ENCODE data around the gene DIS3L2. TPM values are rescaled to one million over a fixed set of nuclear protein-coding genes. Genes with fewer than 3 reads are reported as not detected.
"Not testable (repeated sequence)": the region's sequence is repeated elsewhere in the genome, so short reads cannot be mapped to it uniquely, and the experiment has no call there.

The DIS3L2 gene
- total RNA-seq, 4 donors from 2014 or later, result 10.3 to 63.9 (median 29.7) TPM

DNA sequence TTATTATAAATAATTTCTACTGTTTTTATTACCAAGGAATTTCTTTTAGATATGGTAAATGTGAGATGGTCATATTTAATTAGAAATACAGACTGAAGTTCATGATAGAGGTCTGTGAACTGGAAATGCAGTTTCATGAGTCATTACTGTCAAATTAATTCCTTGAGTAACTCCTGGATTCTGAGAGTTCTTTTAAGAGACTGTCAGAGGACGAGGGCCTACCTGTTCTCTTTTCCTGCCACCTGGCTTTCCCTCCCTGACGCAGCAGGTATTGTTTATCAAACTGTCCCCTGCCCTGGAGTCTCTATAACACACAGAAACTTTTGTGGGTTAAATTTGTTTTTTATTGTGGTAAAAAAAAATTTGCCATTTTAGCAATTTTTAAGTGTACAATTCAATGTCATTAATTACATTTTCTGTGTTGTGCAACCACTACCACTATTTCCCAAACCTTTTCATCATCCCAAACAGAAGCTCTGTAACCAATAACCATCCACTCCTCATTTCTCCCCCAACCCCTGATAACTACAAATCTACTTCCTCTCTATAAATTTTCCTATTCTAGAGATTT is 142.6 kb downstream of the DIS3L2 start:
- no peak overlapping the region for H3K4me3 ChIP-seq
- H3K36me3 ChIP-seq, result no peaks in the 10 kb centered on the region
- DNase-seq, result no peak
- H3K9me3 ChIP-seq, result no peaks in the 10 kb centered on the region
- TF ChIP-seq, protein P1, sequence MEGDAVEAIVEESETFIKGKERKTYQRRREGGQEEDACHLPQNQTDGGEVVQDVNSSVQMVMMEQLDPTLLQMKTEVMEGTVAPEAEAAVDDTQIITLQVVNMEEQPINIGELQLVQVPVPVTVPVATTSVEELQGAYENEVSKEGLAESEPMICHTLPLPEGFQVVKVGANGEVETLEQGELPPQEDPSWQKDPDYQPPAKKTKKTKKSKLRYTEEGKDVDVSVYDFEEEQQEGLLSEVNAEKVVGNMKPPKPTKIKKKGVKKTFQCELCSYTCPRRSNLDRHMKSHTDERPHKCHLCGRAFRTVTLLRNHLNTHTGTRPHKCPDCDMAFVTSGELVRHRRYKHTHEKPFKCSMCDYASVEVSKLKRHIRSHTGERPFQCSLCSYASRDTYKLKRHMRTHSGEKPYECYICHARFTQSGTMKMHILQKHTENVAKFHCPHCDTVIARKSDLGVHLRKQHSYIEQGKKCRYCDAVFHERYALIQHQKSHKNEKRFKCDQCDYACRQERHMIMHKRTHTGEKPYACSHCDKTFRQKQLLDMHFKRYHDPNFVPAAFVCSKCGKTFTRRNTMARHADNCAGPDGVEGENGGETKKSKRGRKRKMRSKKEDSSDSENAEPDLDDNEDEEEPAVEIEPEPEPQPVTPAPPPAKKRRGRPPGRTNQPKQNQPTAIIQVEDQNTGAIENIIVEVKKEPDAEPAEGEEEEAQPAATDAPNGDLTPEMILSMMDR (IDR thresholded peaks at IDR 0.05), result no peak
- TF ChIP-seq POLR2A (IDR thresholded peaks at IDR 0.05), result no peak
- H3K4me1 ChIP-seq, result no peaks in the 10 kb centered on the region
- H3K27me3 ChIP-seq, result no peaks in the 10 kb centered on the region
- H3K27ac ChIP-seq, result no peak overlapping the region
- intact Hi-C loops (cut with DNase I; ENCODE audit: low total_unique reads), result no loop called here

DNA sequence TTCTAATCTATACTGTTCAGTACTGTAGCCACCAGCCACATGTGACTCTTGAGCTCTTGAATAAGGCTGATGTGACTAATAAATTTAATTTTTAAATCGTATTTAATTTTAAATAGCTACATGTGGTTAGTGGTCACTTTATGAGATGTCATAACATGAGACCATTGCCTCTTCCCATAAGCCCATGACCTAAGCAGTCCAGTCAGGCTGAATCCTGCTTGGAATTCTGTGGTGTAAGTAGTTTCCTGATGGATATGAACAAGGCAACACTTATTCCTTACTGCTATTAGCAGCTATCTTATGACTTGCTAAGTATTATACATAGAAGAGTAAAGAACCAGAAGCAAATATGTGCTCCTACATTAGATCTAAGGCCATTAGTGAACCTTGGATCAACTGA is 150.0 kb downstream of the DIS3L2 start:
- no peak for DNase-seq
- Histone ChIP-seq H3K4me3 (no peak overlapping the region), H3K27me3 (no peaks in the 10 kb centered on the region), H3K27ac (no peak overlapping the region), H3K36me3 (no peaks in the 10 kb centered on the region), H3K4me1 (no peaks in the 10 kb centered on the region), H3K9me3 (no peaks in the 10 kb centered on the region)
- intact Hi-C loops (cut with DNase I; ENCODE audit: low total_unique reads), result no loop called here
- TF ChIP-seq, protein P1 (IDR thresholded peaks at IDR 0.05), result no peak
- no peak for TF ChIP-seq POLR2A (IDR thresholded peaks at IDR 0.05)

DNA sequence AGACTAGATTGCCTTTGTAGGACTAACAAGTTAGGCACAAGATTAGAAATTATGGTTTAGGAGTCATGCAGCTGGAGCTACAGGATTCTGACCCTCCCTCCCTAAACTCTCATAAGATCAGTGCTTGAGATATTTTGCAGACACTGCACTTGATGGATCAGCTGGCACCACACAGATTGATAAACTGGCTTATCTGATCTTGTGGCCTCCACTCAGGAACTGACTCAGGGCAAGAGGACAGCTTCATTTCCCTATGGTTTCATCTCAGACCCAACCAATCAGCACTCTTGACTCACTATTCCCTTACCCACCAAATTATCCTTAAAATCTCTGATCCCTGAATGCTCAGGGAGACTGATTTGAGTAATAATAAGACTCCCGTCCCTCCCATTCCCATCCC is 152.3 kb downstream of the DIS3L2 start:
- Histone ChIP-seq H3K4me3 (no peak overlapping the region), H3K27me3 (no peaks in the 10 kb centered on the region), H3K27ac (no peak overlapping the region), H3K4me1 (no peaks in the 10 kb centered on the region), H3K36me3 (no peaks in the 10 kb centered on the region), H3K9me3 (no peaks in the 10 kb centered on the region)
- intact Hi-C loops (cut with DNase I; ENCODE audit: low total_unique reads), result no loop called here
- TF ChIP-seq, protein P1 (IDR thresholded peaks at IDR 0.05), result no peak
- no peak for DNase-seq

DNA sequence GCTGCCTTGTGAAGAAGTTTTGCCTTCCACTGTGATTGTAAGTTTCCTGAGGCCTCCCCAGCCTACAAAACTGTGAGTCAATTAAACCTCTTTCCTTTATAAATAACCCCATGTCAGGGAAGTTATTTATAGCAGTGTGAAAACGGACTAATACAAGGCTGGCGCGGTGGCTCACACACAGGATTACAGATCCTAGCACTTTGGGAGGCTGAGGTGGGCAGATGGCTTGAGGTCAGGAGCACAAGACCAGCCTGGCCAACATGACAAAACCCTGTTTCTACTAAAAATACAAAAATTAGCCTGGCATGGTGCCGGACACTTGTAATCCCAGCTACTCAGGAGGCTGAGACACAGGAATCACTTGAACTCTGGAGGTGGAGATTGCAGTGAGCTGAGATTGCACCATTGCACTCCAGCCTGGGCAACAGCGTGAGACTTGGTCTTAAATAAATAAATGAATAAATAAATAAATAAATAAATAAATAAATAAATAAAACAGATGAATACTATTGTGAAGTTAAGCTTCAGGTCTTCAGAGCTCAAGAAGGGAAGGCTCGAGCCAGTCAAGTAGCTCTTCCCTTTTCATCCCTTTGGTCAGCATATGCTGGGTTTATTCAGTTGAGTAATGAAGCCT is 154.3 kb downstream of the DIS3L2 start:
- H3K4me3 ChIP-seq; H3K9me3 ChIP-seq; intact Hi-C loops (cut with DNase I; ENCODE audit: low total_unique reads); DNase-seq; H3K27ac ChIP-seq; H3K36me3 ChIP-seq; H3K27me3 ChIP-seq; H3K4me1 ChIP-seq: not testable (repeated sequence)

DNA sequence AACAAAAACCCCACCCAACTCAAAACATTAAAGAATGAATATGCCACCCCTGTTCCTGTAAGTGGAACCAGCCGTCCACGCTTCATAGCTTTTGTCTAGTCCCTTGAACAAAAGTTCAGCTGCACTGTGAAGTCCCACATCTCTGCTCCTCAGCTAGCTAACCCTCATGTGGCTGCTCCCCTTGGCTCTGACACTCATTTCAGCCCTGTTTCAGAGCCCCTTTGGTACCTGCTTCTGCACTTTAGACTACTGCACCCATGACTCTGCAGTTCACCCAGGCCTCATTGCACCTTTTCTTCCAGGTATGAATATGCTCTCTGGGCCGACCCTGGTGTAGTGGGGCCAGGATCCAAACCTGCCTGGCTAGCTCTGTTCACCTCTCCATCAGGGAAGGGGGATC is 155.3 kb downstream of the DIS3L2 start:
- Histone ChIP-seq H3K9me3 (no peaks in the 10 kb centered on the region), H3K27me3 (no peaks in the 10 kb centered on the region), H3K4me1 (no peaks in the 10 kb centered on the region), H3K27ac (no peak overlapping the region), H3K36me3 (no peaks in the 10 kb centered on the region), H3K4me3 (no peak overlapping the region)
- no peak for TF ChIP-seq POLR2A (IDR thresholded peaks at IDR 0.05)
- TF ChIP-seq, protein P1 (IDR thresholded peaks at IDR 0.05), result no peak
- intact Hi-C loops (cut with DNase I; ENCODE audit: low total_unique reads), result no loop called here
- no peak for DNase-seq

Data from uterus (tissue), 4 donors.